IMR-90 (cell line): ENCODE measurements around the gene LEUTX. TPM values are rescaled to one million over a fixed set of nuclear protein-coding genes. Genes with fewer than 3 reads are reported as not detected.

ENCODE experiments used
- ATAC-seq: fragments of 200-7000 bp; cut with Tn5 transposase; 2 replicates; pipeline ENCODE4 v1.9.1; 2020; ENCODE audit warnings: low read depth, mild to moderate bottlenecking, moderate library complexity
- BruUV-seq: library from RNA; stranded (reverse); fragments of 400-500 nt; replicated peaks from 2 replicates; lab custom pipeline; 2021; lab: Mats Ljungman, UMichigan
- CTCF ChIA-PET: fragments of 300-600 bp; formaldehyde crosslinking; extraction: SDS; loops from one replicate; lab custom pipeline; 2021; ENCODE audit warnings: antibody characterized with exemption; lab: Yijun Ruan, JAX
- POLR2A ChIA-PET: fragments of 300-600 bp; sonication (Branson Sonifier 250); formaldehyde crosslinking; loops from one replicate; lab custom pipeline; 2022; ENCODE audit warnings: antibody characterized with exemption; ENCODE audit not compliant: unreplicated experiment; lab: Charles Lee
- DNase-seq: peaks from one replicate; pipeline ENCODE4 v3.0.0; 2013
- H2AFZ ChIP-seq: replicated peaks from 2 replicates; pipeline ENCODE3; 2013; ENCODE audit warnings: low read length, mild to moderate bottlenecking; ENCODE audit not compliant: poor library complexity
- H2AK5ac ChIP-seq: 2 replicates; pipeline ENCODE4 v1.6.1; 2013; ENCODE audit warnings: low read depth, low read length, inconsistent platforms
- H2AK9ac ChIP-seq: replicated peaks from 2 replicates; pipeline ENCODE3; 2013; ENCODE audit warnings: mild to moderate bottlenecking, low read depth, low read length, moderate library complexity; ENCODE audit not compliant: poor library complexity
- H2BK120ac ChIP-seq: 2 replicates; pipeline ENCODE4 v1.6.1; 2013; ENCODE audit warnings: low read depth, low read length, inconsistent platforms
- H2BK15ac ChIP-seq: 3 replicates; pipeline ENCODE4 v1.6.1; 2013; ENCODE audit warnings: low read depth, low read length, inconsistent platforms
- H2BK20ac ChIP-seq: 2 replicates; pipeline ENCODE4 v1.6.1; 2013; ENCODE audit warnings: low read depth, mild to moderate bottlenecking, inconsistent platforms, low read length, moderate library complexity
- H2BK5ac ChIP-seq: 2 replicates; pipeline ENCODE4 v1.6.1; 2013; ENCODE audit warnings: mild to moderate bottlenecking, low read depth, low read length, inconsistent platforms; ENCODE audit not compliant: poor library complexity, severe bottlenecking
- H3K14ac ChIP-seq: replicated peaks from 2 replicates; pipeline ENCODE4 v1.6.1; 2013; ENCODE audit warnings: low read depth, low read length, inconsistent platforms
- H3K18ac ChIP-seq: 2 replicates; pipeline ENCODE4 v1.6.1; 2013; ENCODE audit warnings: low read depth, low read length, control low read depth
- H3K23ac ChIP-seq: 2 replicates; pipeline ENCODE4 v1.6.1; 2013; ENCODE audit warnings: low read depth, low read length, inconsistent platforms
- H3K27ac ChIP-seq: 2 replicates; pipeline ENCODE4 v1.5.1; 2013; ENCODE audit warnings: mild to moderate bottlenecking, control low read depth, low read length; ENCODE audit not compliant: insufficient read depth
- H3K27me3 ChIP-seq: 2 replicates; pipeline ENCODE4 v1.6.1; 2013; ENCODE audit warnings: low read length; ENCODE audit not compliant: control insufficient read depth, insufficient read depth
- H3K36me3 ChIP-seq: 2 replicates; pipeline ENCODE4 v1.6.1; 2013; ENCODE audit warnings: low read length, mixed read lengths; ENCODE audit not compliant: control insufficient read depth, insufficient read depth
- H3K4ac ChIP-seq: 2 replicates; pipeline ENCODE4 v1.6.1; 2013; ENCODE audit warnings: low read depth, low read length, inconsistent platforms
- H3K4me1 ChIP-seq: 2 replicates; pipeline ENCODE4 v1.6.1; 2013; ENCODE audit warnings: low read length, mixed read lengths; ENCODE audit not compliant: control insufficient read depth, insufficient read depth
- H3K4me2 ChIP-seq: 2 replicates; pipeline ENCODE4 v1.6.1; 2013; ENCODE audit warnings: low read depth, mild to moderate bottlenecking, control low read depth, low read length, moderate library complexity
- H3K4me3 ChIP-seq: 2 replicates; pipeline ENCODE4 v1.5.1; 2013; ENCODE audit warnings: low read depth, mild to moderate bottlenecking, control low read depth, low read length, moderate library complexity; ENCODE audit not compliant: insufficient read depth
- H3K56ac ChIP-seq: 2 replicates; pipeline ENCODE4 v1.6.1; 2013; ENCODE audit warnings: low read length, inconsistent platforms; ENCODE audit not compliant: insufficient read depth; ENCODE audit errors: extremely low read depth
- H3K79me1 ChIP-seq, 2 experiments: 2 replicates each; pipeline ENCODE4 v1.6.1; 2013; ENCODE audit warnings: low read length in 2 of 2, inconsistent platforms in 1 of 2, low read depth in 1 of 2
- H3K9ac ChIP-seq: 2 replicates; pipeline ENCODE4 v1.6.1; 2013; ENCODE audit warnings: low read depth, low read length, control low read depth
- H3K9me1 ChIP-seq: 2 replicates; pipeline ENCODE4 v1.6.1; 2013; ENCODE audit warnings: low read length, inconsistent platforms; ENCODE audit not compliant: insufficient read depth
- H3K9me3 ChIP-seq: 2 replicates; pipeline ENCODE4 v1.6.1; 2013; ENCODE audit warnings: low read length; ENCODE audit not compliant: control insufficient read depth, insufficient read depth
- H4K20me1 ChIP-seq: 2 replicates; pipeline ENCODE4 v1.6.1; 2013; ENCODE audit warnings: low read length, inconsistent platforms; ENCODE audit not compliant: insufficient read depth
- H4K5ac ChIP-seq: 2 replicates; pipeline ENCODE4 v1.6.1; 2013; ENCODE audit warnings: mild to moderate bottlenecking, low read depth, low read length, control low read depth
- H4K8ac ChIP-seq, 2 experiments: 2 replicates each; pipeline ENCODE4 v1.6.1; 2013; ENCODE audit warnings: low read depth in 2 of 2, low read length in 2 of 2, control low read depth in 1 of 2, inconsistent platforms in 1 of 2
- H4K91ac ChIP-seq: 2 replicates; pipeline ENCODE4 v1.6.1; 2013; ENCODE audit warnings: low read depth, low read length, inconsistent platforms; ENCODE audit not compliant: insufficient read depth
- CEBPB ChIP-seq: IDR thresholded peaks from 2 replicates; pipeline ENCODE4 v1.6.1; 2012; ENCODE audit warnings: low read depth, low read length, improper control_type of control experiment
- CHD1 ChIP-seq: IDR thresholded peaks from 2 replicates; pipeline ENCODE4 v1.6.1; 2012; ENCODE audit warnings: low read depth, low read length, improper control_type of control experiment
- MAFK ChIP-seq: IDR thresholded peaks from 2 replicates; pipeline ENCODE4 v1.6.1; 2012; ENCODE audit warnings: low read depth, low read length, improper control_type of control experiment
- MAZ ChIP-seq: IDR thresholded peaks from 2 replicates; pipeline ENCODE4 v1.6.1; 2012; ENCODE audit warnings: low read depth, mild to moderate bottlenecking, low read length, improper control_type of control experiment, moderate library complexity, borderline replicate concordance
- MXI1 ChIP-seq: IDR thresholded peaks from 2 replicates; pipeline ENCODE4 v1.6.1; 2012; ENCODE audit warnings: low read depth, mild to moderate bottlenecking, low read length, moderate library complexity, borderline replicate concordance
- NFE2L2 ChIP-seq: fragments of 150-350 bp; IDR thresholded peaks from 2 replicates; pipeline ENCODE4 v1.6.1; 2016; ENCODE audit warnings: low read depth, mild to moderate bottlenecking, low read length
- POLR2A ChIP-seq: IDR thresholded peaks from 2 replicates; pipeline ENCODE4 v1.6.1; 2012; ENCODE audit warnings: mild to moderate bottlenecking, low read depth, low read length
- SMC3 ChIP-seq: fragments of 150-350 bp; IDR thresholded peaks from 2 replicates; pipeline ENCODE4 v1.6.1; 2016; ENCODE audit warnings: low read depth, mild to moderate bottlenecking, antibody characterized with exemption, low read length, moderate library complexity
- WGBS, 2 experiments: methylation state at CpG; one replicate each; pipeline versions ENCODE4 v1.1.5 to v1.1.7; 2013; ENCODE audit warnings: missing lambda C conversion rate in 2 of 2; ENCODE audit not compliant: insufficient read length in 1 of 2; ENCODE audit errors: extremely low coverage in 2 of 2; 5-methylcytosine and 5-hydroxymethylcytosine counted together
- dilution Hi-C: fragments of 300-500 bp; cut with HindIII; formaldehyde crosslinking; loops from one replicate; pipeline ENCODE4 v1.14.3; 2018; ENCODE audit warnings: low sequenced_read_pairs; ENCODE audit not compliant: unreplicated experiment
- in situ Hi-C: fragments of 300-500 bp; cut with MboI; formaldehyde crosslinking; loops from 3 replicates; pipeline ENCODE4 v1.14.3; 2019; ENCODE audit warnings: low sequenced_read_pairs, inconsistent platforms, mixed read lengths
- intact Hi-C: fragments of 100-400 bp; cut with micrococcal nuclease; formaldehyde crosslinking; loops from 2 replicates; pipeline ENCODE4 v1.10.0; 2022
- polyA plus RNA-seq, 3 experiments: library from polyadenylated mRNA; depleted of rRNA; stranded (reverse); fragments of >200 nt; gene quantifications; 2 replicates each; pipeline ENCODE4 v1.2.3, GENCODE V29; 2012; ENCODE audit warnings: low replicate concordance in 1 of 3
- total RNA-seq: library from RNA; depleted of rRNA; stranded (reverse); fragments of >200 nt; gene quantifications from 2 replicates; pipeline ENCODE4 v1.2.3, GENCODE V29; 2012
- TF ChIP-seq, protein P1 (sequence below): conservative IDR thresholded peaks from 2 replicates; pipeline ENCODE4 v1.5.1; 2012; ENCODE audit warnings: mild to moderate bottlenecking, low read depth, low read length, improper control_type of control experiment
- TF ChIP-seq, protein P2 (sequence below): fragments of 150-350 bp; IDR thresholded peaks from 2 replicates; pipeline ENCODE4 v1.6.1; 2017; ENCODE audit warnings: mild to moderate bottlenecking, antibody characterized with exemption, low read length, low read depth

LEUTX gene
- total and polyA plus RNA-seq, 2 of the 4 experiments (the other 2 are of a cell fraction), result not detected

DNA sequence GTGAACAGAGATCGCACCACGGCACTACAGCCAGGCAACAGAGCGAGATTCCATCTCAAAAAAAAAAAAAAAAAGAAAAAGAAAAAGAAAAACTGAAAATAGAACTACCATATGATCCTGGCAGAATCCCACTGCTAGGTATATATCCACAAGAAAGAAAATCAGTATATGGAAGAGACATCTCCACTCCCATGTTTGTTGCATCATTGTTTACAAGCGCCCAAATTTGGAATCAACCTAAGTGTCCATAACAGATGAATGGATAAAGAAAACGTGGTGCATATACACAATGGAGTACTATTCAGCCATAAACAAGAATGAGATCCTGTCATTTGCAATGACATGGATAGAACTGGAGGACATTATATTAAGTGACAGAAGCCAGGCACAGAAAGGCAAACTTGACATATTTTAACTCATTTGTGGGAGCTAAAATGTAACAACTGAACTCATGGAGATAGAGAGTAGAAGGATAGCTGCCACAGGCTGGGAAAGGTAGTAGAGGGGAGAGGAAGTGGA is 29.3 kb downstream of the LEUTX start:
- Histone ChIP-seq H2BK120ac (no peak overlapping the region), H3K27me3 (peaks cover 7% of the 10 kb centered on the region; the same call in 1 of the 2 replicates), H3K4me1 (no peaks in the 10 kb centered on the region), H3K4me3 (no peak overlapping the region), H3K4me2 (no peak overlapping the region), H3K9ac (no peak overlapping the region), H2AK9ac (no peak overlapping the region), H2AK5ac (no peak overlapping the region), H3K14ac (no peak overlapping the region), H4K20me1 (no peaks in the 10 kb centered on the region; the same call in 1 of the 2 replicates), H2BK20ac (no peak overlapping the region), H3K9me3 (peaks cover 2% of the 10 kb centered on the region; the same call in 1 of the 2 replicates), H3K27ac (no peak overlapping the region), H3K36me3 (no peaks in the 10 kb centered on the region), H3K56ac (no peak overlapping the region), H4K91ac (no peak overlapping the region), H3K79me1 (no peaks in the 10 kb centered on the region), H4K5ac (no peak overlapping the region), H3K4ac (no peak overlapping the region), H4K8ac (no peak overlapping the region), H2AFZ (no peak overlapping the region), H2BK5ac (no peak overlapping the region), H3K18ac (no peak overlapping the region), H3K23ac (no peak overlapping the region), H2BK15ac (no peak overlapping the region), H3K9me1 (no peaks in the 10 kb centered on the region)
- DNase-seq (no peak), ATAC-seq (no peak)
- in situ Hi-C loops, result no loop called here
- intact Hi-C loops, result no loop called here
- BruUV-seq, result no TSS peak
- dilution Hi-C loops, result no loop called here
- POLR2A ChIA-PET, result no interaction called here
- TF ChIP-seq MAFK, result no peak
- TF ChIP-seq MXI1, result no peak
- TF ChIP-seq, protein P1, sequence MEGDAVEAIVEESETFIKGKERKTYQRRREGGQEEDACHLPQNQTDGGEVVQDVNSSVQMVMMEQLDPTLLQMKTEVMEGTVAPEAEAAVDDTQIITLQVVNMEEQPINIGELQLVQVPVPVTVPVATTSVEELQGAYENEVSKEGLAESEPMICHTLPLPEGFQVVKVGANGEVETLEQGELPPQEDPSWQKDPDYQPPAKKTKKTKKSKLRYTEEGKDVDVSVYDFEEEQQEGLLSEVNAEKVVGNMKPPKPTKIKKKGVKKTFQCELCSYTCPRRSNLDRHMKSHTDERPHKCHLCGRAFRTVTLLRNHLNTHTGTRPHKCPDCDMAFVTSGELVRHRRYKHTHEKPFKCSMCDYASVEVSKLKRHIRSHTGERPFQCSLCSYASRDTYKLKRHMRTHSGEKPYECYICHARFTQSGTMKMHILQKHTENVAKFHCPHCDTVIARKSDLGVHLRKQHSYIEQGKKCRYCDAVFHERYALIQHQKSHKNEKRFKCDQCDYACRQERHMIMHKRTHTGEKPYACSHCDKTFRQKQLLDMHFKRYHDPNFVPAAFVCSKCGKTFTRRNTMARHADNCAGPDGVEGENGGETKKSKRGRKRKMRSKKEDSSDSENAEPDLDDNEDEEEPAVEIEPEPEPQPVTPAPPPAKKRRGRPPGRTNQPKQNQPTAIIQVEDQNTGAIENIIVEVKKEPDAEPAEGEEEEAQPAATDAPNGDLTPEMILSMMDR, result no peak
- TF ChIP-seq, protein P2, sequence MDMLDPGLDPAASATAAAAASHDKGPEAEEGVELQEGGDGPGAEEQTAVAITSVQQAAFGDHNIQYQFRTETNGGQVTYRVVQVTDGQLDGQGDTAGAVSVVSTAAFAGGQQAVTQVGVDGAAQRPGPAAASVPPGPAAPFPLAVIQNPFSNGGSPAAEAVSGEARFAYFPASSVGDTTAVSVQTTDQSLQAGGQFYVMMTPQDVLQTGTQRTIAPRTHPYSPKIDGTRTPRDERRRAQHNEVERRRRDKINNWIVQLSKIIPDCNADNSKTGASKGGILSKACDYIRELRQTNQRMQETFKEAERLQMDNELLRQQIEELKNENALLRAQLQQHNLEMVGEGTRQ, result no peak
- TF ChIP-seq NFE2L2, result no peak
- TF ChIP-seq SMC3, result no peak
- TF ChIP-seq POLR2A, result no peak
- no peak for TF ChIP-seq MAZ
- TF ChIP-seq CHD1, result no peak
- TF ChIP-seq CEBPB, result no peak
- WGBS, 2 experiments, result no CpG with 5 or more reads among the region's 5 CpGs
- CTCF ChIA-PET, result no interaction called here
